Neural crest cell (in vitro differentiated cells): ENCODE results near the gene POU6F1. TPM values are rescaled to one million over a fixed set of nuclear protein-coding genes. Genes with fewer than 3 reads are reported as not detected.
A peak's percentile ranks its signal among the peaks of the same experiment; 100 is the strongest.
"Not testable (repeated sequence)": the region's sequence is repeated elsewhere in the genome, so short reads cannot be mapped to it uniquely, and the experiment has no call there.

Experiments
- DNase-seq: peaks from one replicate; pipeline ENCODE4 v3.0.0; 2021; ENCODE audit warnings: low read depth, mixed read lengths, low spot score
- H3K27ac Mint-ChIP-seq: one replicate; pipeline ENCODE4 v1.8.0; 2021; ENCODE audit warnings: mild to moderate bottlenecking, mixed read lengths; ENCODE audit not compliant: unreplicated experiment
- H3K27me3 Mint-ChIP-seq: 2 replicates; pipeline ENCODE4 v1.8.0; 2021; ENCODE audit warnings: low read depth, mild to moderate bottlenecking, mixed read lengths
- H3K36me3 Mint-ChIP-seq: 2 replicates; pipeline ENCODE4 v1.8.0; 2021; ENCODE audit warnings: low read depth, mild to moderate bottlenecking, mixed read lengths
- H3K4me1 Mint-ChIP-seq: 2 replicates; pipeline ENCODE4 v1.8.0; 2021; ENCODE audit warnings: mixed read lengths
- H3K4me3 Mint-ChIP-seq: one replicate; pipeline ENCODE4 v1.8.0; 2021; ENCODE audit warnings: mild to moderate bottlenecking, mixed read lengths
- H3K9me3 Mint-ChIP-seq: 2 replicates; pipeline ENCODE4 v1.8.0; 2021; ENCODE audit warnings: mixed read lengths
- CTCF ChIP-seq: fragments of 200-600 bp; sonication (generic); conservative IDR thresholded peaks from 2 replicates; pipeline ENCODE4 v1.5.0; 2021; ENCODE audit warnings: antibody characterized with exemption, mild to moderate bottlenecking
- long read RNA-seq: library from polyadenylated mRNA; unstranded; transcript quantifications from one replicate; pipeline ENCODE4 v2.0.0, GENCODE V29; 2020
- total RNA-seq: library from RNA; stranded (reverse); gene quantifications from 2 replicates; pipeline ENCODE4 v1.2.1, GENCODE V29; 2021

Gene POU6F1
- 7.7 and 9.3 TPM in 2 replicates for total RNA-seq
- long read RNA-seq, partial matches to known transcripts: 0 of 4 reads
- long read RNA-seq, other reads (novel, unspliced or antisense): 4 of 4 reads

GRCh38 chr12:51217968-51218606, at the start of gene POU6F1:
Gene POU6F1 (minus strand): TSS chr12:51218062. CDS start chr12:51206836, 11,226 bp downstream.
- Mint-ChIP-seq H3K4me1 (peaks cover 17% of the 10 kb centered on the region), H3K9me3 (no peaks in the 10 kb centered on the region), H3K27me3 (no peaks in the 10 kb centered on the region), H3K27ac (peak within 1 kb of the TSS; percentile 85), H3K36me3 (no peaks in the 10 kb centered on the region), H3K4me3 (peak within 1 kb of the TSS; percentile 79)
- DNase-seq: peak; percentile 58
- peak; percentile 63 for TF ChIP-seq CTCF

- TF ChIP-seq CTCF: no peak
- no peaks in the 10 kb centered on the region for H3K36me3 Mint-ChIP-seq
- peaks cover 20% of the 10 kb centered on the region for H3K27me3 Mint-ChIP-seq
- DNase-seq: no peak
- peaks cover 3% of the 10 kb centered on the region for H3K9me3 Mint-ChIP-seq
- peaks cover 5% of the 10 kb centered on the region for H3K4me1 Mint-ChIP-seq
- H3K4me3 Mint-ChIP-seq: no peak overlapping the region
- H3K27ac Mint-ChIP-seq: no peak overlapping the region
Observed at GRCh38 chr12:51265024-51265423, 47.2 kb upstream of the POU6F1 start.

GRCh38 chr12:51264297-51264696, 46.4 kb upstream of the POU6F1 start:
- Mint-ChIP-seq H3K27ac (no peak overlapping the region), H3K27me3 (peaks cover 17% of the 10 kb centered on the region), H3K4me3 (no peak overlapping the region), H3K9me3 (peaks cover 3% of the 10 kb centered on the region), H3K4me1 (peaks cover 5% of the 10 kb centered on the region), H3K36me3 (no peaks in the 10 kb centered on the region)
- DNase-seq: no peak
- TF ChIP-seq CTCF: no peak

GRCh38 chr12:51263341-51263740, 45.5 kb upstream of the POU6F1 start:
- Mint-ChIP-seq H3K4me1 (peaks cover 5% of the 10 kb centered on the region), H3K36me3 (no peaks in the 10 kb centered on the region), H3K27ac (no peak overlapping the region), H3K9me3 (peaks cover 3% of the 10 kb centered on the region), H3K4me3 (no peak overlapping the region), H3K27me3 (peaks cover 8% of the 10 kb centered on the region)
- TF ChIP-seq CTCF: no peak
- no peak for DNase-seq

GRCh38 chr12:51262758-51263177, 44.9 kb upstream of the POU6F1 start:
- Mint-ChIP-seq H3K36me3 (no peaks in the 10 kb centered on the region), H3K4me1 (peaks cover 5% of the 10 kb centered on the region)
- peak; percentile 37 for TF ChIP-seq CTCF

GRCh38 chr12:51259600-51259999, 41.7 kb upstream of the POU6F1 start:
- H3K36me3 Mint-ChIP-seq, H3K27ac Mint-ChIP-seq, H3K9me3 Mint-ChIP-seq, H3K27me3 Mint-ChIP-seq, H3K4me1 Mint-ChIP-seq, H3K4me3 Mint-ChIP-seq, DNase-seq: not testable (repeated sequence)

More at GRCh38 chr12:51262758-51263177, 44.9 kb upstream of the POU6F1 start:
- H3K27me3 Mint-ChIP-seq: peaks cover 4% of the 10 kb centered on the region
- no peak overlapping the region for H3K4me3 Mint-ChIP-seq
- no peak overlapping the region for H3K27ac Mint-ChIP-seq
- peaks cover 3% of the 10 kb centered on the region for H3K9me3 Mint-ChIP-seq
- DNase-seq: peak; percentile 20
